Ishikawa (cell line): Measurements from ENCODE around the gene TACC2.

Experiments
- RAD21 ChIP-seq: IDR thresholded peaks from 2 replicates; pipeline ENCODE4 v1.6.1; 2012; ENCODE audit warnings: low read depth
- REST ChIP-seq: IDR thresholded peaks from 2 replicates; pipeline ENCODE4 v1.6.1; 2012; ENCODE audit warnings: low read depth, mild to moderate bottlenecking
- TF ChIP-seq, protein P1 (sequence below): IDR thresholded peaks from 2 replicates; pipeline ENCODE4 v1.6.1; 2012

- TF ChIP-seq REST (no peak), RAD21 (no peak)
- TF ChIP-seq, protein P1, sequence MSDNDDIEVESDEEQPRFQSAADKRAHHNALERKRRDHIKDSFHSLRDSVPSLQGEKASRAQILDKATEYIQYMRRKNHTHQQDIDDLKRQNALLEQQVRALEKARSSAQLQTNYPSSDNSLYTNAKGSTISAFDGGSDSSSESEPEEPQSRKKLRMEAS, result no peak
Measured at GRCh38 chr10:122269059-122269687, 280.2 kb downstream of the TACC2 start.
